CD4-positive, alpha-beta T cell treated with Interleukin-15 for 4 hours (primary cell): Measurements from ENCODE around the gene BUB3.
"Not testable (repeated sequence)": the region's sequence is repeated elsewhere in the genome, so short reads cannot be mapped to it uniquely, and the experiment has no call there.

Experiments
- DNase-seq: peaks from one replicate; pipeline ENCODE4 v3.0.0-alpha.2; 2020; ENCODE audit warnings: low spot score

BUB3 gene

DNA sequence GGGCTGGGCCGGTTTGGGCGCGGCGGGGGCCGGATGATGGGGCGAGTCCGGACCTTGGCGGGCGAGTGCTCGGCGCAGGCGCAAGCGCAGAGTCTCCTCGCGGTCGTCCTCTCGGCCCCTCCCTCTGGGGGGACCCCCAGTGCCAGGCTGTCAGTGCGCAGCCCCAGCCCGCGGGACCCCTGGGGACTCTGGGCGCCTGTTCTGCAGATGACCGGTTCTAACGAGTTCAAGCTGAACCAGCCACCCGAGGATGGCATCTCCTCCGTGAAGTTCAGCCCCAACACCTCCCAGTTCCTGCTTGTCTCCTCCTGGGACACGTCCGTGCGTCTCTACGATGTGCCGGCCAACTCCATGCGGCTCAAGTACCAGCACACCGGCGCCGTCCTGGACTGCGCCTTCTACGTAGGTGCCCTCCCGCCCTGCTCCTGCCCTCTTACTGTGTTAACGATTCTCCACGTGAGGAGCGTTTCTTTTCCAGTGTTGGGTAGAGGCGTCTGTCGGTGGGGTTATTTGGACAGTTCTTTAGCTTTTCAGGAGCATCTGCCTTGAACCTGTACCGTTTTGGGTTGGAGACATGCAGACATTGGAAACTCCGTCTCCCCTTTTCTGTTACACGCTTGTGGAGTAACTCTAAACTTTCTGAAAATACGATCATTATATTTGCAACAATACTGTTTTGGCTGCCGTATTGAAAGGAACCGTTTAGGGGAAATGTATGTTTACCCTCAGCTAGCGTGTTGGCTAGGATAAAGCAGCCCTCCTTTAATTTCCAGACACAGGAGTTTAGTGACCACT, 706 bp downstream of the BUB3 start:
- DNase-seq, result peak; percentile 21

DNA sequence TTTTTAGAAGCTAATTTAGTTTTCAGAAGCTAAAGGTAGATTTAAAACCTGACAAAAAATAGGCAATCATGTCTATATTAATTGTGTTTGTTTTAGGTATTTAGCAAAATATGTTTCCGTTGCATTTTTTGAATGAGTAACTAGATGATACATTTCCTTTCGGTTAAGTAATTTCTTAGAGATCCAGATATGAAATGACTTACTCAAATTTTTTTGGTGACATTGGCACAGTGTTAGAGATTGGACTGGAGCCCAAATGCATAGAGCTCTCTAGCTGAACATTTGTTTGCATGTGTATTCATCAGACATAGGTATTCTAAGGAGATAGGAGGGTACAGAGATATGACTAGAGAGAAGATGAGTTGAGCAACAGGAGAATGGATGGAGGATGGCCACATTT, 1.9 kb downstream of the BUB3 start:
- no peak for DNase-seq

DNA sequence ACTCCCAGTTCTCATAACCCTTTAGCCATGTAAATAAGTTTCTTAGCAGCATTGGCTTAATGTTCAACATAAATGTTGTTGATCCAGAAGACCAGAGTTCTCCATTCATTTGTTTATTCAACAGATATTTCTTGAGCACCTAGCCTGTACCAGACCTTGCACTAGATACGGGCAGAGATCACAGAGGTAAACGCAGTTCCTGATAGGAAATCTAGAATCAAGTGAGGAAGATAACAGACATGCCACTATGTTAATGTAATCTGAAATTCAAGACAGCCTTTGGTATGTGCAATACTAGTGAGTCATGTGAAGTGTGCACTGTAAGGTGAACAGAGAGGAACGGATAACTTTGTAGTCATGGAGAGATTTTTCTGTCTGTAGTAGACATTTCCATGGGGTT, 3.0 kb downstream of the BUB3 start:
- no peak for DNase-seq

DNA sequence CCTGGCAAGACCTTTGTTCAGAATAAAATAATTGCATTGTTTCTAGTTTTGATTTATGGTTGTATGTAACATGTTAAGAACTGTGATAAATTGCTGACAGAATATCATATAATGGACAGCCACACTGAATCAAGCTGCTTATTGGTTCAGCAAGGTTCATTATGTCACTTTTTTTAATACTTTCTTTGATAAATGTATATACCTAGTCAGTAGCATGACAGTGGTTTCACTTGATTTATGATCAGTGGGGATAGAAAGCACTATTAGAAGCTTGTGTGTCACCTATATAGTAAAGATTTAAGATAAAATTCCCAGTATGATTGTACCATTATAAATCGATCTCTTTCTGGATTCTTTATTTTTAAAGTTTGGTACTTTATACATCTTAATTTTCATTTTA, 4.5 kb downstream of the BUB3 start:
- no peak for DNase-seq

DNA sequence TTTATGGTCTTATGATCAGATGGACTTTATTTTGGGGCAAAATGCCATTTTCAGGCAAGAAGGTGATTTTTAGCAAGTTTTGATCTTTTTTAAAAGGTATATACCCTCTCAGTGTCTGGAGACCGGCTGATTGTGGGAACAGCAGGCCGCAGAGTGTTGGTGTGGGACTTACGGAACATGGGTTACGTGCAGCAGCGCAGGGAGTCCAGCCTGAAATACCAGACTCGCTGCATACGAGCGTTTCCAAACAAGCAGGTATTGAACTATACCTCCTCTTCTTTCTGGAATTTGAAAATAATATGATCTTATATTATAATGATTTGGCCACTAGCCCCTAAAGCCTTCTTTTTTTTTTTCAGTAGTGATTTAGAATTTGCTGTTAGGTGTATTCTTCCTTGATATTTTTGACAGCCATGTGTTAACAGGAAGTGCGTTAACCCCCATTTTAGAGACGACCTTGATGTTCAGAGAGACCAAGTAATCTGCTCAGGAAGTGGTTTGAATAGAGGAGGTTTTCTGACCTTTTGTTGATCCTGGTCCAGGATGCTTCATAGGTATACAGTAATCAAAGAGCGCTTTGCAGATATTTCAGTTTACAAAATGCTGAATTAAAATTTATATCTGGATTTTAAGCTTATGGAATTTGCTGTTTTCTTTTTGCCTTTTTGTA, 6.2 kb downstream of the BUB3 start:
- DNase-seq, result peak; percentile 52

DNA sequence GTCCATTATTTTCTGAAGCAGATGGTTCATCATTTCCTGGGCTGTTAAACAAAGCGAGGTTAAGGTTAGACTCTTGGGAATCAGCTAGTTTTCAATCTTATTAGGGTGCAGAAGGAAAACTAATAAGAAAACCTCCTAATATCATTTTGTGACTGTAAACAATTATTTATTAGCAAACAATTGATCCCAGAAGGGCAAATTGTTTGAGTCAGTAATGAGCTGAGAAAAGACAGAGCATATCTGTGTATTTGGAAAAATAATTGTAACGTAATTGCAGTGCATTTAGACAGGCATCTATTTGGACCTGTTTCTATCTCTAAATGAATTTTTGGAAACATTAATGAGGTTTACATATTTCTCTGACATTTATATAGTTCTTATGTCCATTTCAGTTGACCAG, 10.1 kb downstream of the BUB3 start:
- DNase-seq, result no peak

DNA sequence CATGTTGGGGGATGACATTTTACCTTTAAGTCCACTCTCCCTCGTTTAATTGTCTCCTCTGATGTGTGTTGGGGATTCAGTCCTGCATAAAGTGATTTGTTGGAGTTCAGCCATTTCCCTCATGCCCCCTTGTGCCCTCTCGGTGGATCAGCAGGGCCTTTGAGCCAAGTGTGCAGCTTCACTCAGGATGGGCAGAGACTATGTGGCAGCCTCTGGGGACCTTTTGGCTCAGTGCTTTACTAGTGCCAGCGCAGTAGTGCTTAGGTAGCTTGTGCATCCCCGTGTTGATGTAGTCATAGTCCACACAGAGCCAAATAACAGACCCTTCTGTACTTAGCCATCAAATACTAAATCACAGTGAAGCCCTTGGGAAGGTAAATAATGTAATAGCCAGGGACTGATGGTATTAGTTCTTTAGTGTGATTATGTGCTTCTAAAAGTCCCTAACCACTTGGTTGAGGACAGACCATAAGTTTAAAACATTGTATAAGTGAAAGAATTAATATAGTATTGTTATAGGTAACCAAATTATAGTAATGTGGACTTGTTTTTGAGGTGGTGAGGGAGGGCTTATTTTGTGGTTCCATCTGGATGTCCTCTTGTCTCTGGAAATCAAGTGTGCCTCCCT, 11.4 kb downstream of the BUB3 start:
- no peak for DNase-seq

DNA sequence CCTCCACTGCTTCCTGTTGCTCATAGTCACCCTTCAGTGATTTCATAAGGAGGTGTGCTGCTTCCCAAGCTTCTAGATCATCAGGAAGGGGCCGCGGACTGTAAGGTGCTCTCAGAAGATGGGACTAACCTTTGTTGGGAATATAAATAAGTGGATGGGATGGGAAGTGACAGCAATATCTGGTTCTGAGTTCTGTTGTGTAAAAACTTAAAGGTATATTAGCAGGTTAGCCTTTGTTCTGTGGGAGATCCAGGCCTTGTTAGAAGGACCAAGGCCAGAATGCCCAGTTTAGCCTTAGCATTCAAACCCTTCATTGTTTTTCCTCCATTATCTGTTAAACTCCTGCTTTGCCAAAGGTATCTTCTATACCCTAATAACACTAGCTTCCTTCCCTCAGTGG, 12.4 kb downstream of the BUB3 start:
- no peak for DNase-seq

DNA sequence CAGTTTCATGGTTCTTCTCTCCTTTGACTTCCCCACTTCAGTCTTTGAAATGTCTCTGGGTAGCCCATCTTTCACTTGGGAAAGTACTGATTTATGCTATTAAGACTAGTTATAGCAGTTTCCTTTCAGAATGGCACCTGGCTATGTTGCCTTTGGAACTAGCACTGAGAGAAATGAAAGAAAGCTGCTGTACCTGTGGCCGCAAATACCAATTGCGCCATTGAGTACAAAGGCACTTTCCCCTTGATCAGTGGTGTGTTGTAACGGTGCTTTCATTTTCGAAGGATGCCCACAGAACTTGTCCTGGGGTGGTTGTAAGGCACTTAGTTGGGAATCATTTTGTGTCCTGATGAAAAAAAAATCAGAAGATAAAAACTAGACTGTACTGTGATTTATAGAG, 16.8 kb downstream of the BUB3 start:
- no peak for DNase-seq

DNA sequence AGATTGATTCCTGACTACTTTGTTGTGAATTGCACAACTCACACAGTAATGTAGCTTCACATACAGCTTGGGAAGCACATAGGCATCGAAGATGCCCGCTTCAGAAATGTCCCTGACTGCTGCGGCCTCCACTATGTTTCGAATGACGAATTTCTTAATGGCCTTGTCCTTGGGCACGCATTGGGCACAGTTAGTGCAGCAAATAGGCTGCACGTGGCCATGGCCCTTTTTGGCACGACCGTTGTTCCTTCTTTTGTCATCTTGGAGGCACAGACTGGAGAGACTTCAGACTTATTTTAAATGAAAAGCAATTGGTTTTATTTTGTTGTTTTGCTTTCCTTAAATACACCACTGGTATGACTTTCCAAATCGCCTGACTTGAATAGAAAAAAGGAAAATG, 17.4 kb downstream of the BUB3 start:
- not testable (repeated sequence) for DNase-seq

DNA sequence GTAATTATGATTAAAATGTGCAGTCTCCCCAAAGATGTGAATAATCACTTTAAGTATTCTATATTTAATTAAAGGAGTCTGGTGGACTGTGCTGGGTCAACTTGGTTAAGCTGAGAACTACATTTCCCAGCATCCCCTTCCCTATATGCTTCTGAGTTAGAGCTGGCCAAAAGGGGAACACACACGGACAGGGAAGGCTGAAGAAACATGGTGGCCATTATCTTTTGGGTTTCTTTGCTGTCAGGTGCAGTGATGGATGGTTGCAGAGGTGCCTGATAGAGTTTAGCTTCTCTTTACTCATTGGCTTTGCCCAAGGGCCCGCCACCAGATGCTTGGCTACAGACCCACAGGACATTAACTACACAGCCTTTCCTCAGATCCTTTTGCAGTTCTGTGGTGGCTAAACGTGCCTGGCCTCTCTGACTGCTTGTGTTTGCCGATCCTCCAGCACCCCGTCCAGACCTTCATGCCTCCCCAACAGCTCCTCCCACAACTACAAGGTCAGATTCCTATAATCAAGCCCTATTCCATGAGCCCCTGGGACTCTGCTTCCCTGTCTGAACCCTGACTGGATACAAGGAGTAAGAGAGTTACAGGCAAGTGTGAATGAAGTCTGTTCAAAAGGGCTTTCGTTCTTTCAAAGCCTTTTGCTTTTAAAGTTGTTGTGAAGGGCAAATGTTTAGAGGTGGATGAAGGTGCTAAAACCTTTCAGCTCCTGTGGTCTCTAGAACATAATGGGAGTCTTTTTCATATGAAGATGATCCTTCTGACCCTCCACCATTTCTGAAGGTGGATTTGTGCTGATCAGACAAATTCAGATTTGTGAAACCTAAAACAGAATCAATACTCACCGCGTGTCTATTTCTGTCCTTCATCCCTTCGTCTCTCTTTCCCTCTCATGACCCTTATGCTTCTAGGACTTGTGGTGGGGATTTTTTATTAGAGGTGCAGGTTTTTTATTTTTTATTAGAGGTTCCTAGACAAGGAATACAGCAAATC, 21.5 kb downstream of the BUB3 start:
- no peak for DNase-seq

DNA sequence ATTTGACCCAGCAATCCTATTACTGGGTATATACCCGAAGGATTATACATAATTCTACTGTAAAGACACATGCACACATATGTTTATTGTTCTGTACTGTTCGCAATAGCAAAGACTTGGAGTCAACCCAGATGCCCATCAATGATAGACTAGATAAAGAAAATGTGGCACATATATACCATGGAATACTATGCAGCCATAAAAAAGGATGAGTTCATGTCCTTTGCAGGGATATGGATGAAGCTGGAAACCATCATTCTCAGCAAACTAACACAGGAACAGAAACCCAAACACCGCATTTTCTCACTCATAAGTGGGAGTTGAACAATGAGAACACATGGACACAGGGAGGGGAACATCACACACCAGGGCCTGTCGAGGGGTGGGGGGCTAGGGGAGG, 24.2 kb downstream of the BUB3 start:
- not testable (repeated sequence) for DNase-seq

DNA sequence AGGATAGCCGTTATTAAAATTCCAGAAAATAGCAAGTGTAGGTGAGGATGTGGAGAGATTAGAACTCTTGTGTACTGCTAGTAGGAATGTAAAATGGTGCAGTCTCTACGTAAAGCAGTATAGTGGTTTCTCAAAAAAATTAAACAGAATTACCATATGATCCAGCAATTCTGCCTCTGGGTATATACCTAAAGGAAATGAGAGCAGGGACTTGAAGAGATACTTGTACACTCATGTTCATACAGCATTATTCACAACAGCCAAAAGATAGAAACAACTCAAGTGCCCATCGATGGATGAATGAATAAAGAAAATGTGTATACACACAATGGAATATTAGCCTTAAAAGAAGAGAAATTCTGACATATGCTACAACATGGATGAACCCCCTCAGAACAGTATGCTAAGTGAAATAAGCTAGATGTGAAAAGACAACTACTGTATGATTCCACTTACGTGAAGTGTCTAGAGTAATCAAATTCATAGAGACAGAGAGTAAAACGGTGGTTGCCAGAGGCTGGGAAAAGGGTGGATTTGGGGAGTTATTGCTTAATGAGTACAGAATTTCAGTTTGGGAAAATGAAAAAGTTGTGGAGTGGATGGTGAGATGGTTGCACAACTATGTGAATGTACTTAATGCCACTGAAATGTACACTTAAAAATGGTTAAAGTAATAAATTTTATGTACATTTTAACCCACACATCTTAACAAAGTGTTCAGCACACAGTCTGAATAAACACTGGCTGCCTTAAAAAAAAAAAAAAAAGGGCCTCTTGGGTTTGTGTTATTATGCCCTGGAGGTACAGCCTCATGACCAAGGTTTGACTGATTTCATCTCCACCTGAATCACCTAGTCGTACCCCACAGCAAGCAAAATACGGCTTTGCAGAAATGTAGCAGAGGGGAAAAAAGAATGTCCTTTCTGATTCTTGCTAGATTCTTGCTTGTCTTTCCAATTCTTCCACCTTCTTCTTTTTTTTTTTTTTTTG, 26.2 kb downstream of the BUB3 start:
- DNase-seq, result no peak

DNA sequence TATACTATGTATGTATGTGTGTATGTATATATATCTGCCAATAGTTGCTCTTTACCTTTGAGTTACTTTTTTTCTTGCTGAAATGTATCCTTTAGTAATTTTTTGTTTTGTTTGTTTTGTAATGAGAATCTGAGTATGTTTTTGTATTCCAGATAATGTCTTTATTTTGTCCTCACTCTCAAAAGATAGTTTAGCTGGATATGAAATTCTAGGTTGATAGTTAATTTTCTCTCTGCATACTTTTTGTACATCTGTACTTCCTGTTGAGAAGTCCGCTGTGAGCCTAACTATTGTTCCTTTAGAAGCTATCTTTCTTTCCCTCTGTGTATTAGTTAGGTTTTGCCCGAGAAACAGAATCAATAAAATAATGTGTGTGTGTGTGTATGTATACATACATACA, 29.5 kb downstream of the BUB3 start:
- DNase-seq, result no peak

DNA sequence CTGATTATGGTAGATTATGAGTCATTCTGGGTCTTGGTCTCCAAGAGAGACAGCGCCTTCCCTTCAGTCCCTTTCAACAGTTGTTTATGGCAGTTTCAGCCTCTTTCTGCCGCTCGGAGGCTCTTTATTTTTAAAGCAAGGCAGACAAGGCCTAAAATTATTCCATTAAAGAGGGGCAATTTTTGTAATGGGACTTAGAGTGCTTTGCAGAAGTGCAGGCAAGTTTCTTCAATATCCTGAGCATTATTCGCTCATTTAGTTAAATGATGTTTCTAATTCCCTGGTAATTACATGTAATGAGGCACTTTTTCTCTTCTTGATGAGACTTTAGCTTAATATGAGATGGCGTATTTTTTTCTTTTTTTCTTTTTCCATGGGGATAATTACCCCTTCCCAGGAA, 33.6 kb downstream of the BUB3 start:
- DNase-seq, result no peak

DNA sequence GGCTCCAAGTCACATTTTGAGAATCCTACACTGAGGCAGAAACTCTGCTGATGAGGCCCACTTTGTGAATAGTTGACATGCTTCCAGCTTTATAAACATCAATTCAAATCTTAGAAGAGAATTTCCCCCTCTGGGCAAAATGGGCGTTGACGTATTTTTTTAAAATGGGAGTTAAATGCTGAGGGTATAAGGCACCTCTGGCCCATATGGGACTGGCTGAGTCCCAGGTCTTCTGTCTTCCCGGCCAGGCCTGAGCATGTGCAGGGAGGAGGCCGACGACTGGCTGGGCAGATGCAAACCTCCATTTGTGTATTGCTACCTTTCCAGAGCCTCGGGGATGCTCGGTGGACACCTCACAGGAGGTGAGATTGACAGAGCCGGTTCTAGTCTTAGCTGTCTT, 37.7 kb downstream of the BUB3 start:
- DNase-seq, result no peak

DNA sequence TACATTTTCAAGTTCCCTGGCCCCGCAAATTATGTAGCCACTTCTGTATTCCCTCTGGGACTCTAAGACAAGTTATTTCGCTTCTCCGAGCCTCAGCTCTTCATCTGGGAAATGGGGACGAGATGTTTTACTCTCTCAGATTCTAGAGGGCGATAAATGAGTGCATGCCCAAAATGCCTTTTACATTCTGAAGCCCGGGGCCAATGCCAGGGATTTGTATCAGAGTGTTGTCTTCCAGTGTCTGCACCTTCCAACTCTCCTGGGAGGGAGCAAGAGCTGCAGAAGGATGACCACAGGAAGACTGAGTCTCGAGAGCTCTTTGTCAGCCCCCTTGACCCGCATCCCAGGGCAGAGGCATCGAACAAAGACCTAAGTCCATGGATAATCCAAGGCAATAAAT, 39.9 kb downstream of the BUB3 start:
- no peak for DNase-seq

DNA sequence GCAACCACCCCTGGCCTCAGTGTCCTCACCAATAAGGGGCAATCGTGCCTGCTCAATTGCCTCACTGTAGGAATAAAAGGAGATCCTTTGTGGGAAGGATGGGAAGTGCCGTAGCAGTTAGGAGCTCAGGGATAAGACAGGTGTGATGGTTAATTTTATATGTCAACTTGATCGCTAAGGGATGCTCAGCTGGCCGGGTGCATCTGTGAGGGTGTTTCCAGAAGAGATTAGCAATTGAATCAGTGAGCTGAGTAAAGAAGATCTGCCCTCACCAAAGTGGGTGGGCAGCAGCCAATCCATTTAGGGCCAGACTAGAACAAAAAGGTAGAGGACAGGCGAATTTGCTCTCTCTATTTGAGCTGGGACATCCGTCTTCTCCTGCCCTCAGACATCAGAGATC, 46.3 kb downstream of the BUB3 start:
- DNase-seq, result no peak

DNA sequence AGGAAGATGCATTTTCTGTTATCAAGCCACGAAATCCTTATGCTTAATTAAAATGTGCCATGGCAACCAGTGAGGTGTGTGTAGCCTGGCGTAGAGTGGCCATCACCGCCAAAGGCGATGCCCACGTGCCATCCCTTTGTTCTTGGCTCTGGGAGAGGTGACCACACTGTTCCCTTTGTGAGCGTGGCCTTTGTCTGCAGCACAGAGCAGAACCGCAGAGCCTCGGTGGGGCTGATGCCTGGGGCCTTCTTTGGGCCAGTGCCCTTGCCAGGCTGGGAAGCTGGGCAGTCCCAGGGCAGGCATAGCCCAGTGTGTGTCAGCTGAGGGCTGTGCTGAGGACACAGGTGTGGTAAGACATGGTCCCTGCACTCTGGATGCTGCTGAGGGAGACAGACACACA, 48.3 kb downstream of the BUB3 start:
- DNase-seq, result no peak

DNA sequence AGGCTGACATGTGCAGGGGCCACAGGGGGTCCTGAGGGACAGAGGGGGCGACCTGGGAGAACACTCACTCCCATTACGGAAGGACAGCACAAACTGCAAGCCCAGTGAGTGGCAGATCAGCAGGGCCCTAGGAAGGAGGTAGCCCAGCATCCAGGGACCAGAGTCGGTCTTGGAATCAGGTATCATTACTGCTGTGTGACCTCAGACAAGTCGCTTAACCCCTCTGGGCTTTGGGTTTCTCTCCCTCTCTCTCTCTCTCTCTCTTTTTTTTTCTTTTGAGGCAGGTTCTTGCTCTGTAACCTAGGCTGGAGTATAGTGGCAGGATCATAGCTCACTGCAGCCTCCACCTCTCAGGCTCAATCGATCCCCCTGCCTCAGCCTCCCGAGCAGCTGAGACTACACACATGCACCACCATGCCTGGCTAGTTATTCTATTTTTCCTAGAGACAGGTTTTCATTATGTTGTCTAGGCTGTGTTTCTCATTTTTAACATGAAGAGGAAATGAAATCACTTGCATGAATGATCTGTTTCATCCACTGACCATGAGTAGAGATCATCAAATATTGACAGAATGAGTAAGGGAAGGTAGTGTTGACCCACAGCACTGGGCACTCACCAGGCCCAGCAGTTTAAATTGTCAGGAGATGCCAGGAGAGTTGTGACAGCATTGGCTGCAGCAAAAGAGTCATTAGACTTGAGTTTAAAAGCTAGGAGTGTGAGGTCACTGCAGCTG, 49.4 kb downstream of the BUB3 start:
- no peak for DNase-seq
